ENCODE data around the gene TGFBR3L.

The TGFBR3L gene

DNA sequence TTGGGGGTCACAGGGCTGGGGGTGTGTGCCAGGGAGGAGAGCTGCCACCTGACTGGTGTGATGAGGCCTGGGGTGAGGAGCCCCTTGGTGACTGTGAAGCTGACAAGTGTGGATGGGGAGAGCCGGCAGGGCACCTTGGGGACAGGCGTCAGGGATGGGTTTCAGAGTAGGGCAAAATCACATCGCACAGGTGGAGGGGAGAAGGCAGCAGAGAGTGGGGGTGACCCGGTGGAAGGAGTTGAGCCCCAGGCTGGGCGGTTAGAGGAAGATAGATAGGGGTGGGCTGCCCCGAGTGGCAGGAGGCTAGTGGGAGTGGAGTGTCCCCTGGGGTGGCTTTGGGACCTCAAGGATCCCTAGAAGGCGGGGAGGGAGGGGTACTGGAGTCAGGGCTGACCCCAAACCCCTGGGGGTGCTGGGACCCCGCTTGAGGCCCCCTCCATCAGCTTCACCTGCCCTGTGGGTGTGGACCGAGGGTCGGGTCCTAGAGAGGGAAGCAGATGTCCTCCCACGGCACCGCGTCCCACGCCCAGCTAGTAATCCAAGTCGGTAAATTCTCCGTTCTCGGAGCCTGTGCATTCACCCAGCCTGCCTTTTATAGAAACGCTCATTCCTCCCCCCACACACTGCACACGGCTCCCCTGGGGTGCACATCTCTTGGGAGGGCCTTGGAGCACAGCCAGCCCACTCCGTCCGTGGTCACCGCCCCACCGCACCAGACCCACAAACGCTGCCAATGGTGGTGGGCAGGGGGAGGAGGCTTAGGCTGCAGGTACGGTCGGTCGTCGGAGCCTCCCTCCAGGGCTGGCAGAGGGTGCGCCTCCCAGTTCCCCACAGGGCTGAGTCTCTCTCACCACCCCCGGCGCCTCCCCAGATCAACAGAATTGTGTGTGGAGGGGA is 8.9 kb downstream of the TGFBR3L start:
- H3K4me3 ChIP-seq (ENCODE audit: low read depth, low read length), result no peak overlapping the region
- TF ChIP-seq, protein P1, sequence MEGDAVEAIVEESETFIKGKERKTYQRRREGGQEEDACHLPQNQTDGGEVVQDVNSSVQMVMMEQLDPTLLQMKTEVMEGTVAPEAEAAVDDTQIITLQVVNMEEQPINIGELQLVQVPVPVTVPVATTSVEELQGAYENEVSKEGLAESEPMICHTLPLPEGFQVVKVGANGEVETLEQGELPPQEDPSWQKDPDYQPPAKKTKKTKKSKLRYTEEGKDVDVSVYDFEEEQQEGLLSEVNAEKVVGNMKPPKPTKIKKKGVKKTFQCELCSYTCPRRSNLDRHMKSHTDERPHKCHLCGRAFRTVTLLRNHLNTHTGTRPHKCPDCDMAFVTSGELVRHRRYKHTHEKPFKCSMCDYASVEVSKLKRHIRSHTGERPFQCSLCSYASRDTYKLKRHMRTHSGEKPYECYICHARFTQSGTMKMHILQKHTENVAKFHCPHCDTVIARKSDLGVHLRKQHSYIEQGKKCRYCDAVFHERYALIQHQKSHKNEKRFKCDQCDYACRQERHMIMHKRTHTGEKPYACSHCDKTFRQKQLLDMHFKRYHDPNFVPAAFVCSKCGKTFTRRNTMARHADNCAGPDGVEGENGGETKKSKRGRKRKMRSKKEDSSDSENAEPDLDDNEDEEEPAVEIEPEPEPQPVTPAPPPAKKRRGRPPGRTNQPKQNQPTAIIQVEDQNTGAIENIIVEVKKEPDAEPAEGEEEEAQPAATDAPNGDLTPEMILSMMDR (IDR thresholded peaks at IDR 0.05; ENCODE audit: borderline replicate concordance, insufficient read depth, low read depth, low read length), result no peak

DNA sequence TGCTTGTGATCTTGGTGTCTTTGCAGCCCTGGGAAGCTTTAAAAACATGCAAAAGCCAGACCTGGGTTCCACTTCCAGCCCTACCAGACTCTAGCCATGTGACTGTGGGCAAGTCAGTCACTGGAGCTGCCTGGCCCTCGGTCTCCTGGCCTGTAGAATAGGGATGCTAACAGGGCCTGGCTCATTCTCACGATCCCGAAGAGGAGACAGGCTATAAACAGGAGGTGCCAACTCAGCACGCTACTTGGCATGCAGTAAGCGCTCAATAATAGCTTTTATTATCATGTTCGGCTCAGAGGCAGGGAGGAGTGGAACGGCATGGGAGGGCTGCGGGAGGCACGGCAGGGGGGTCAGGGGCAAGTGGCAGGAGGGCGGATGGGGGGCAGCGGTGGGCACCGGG is 9.6 kb downstream of the TGFBR3L start:
- no peak overlapping the region for H3K4me3 ChIP-seq (ENCODE audit: low read depth, low read length)
- TF ChIP-seq, protein P1 (IDR thresholded peaks at IDR 0.05; ENCODE audit: borderline replicate concordance, insufficient read depth, low read depth, low read length), result no peak

DNA sequence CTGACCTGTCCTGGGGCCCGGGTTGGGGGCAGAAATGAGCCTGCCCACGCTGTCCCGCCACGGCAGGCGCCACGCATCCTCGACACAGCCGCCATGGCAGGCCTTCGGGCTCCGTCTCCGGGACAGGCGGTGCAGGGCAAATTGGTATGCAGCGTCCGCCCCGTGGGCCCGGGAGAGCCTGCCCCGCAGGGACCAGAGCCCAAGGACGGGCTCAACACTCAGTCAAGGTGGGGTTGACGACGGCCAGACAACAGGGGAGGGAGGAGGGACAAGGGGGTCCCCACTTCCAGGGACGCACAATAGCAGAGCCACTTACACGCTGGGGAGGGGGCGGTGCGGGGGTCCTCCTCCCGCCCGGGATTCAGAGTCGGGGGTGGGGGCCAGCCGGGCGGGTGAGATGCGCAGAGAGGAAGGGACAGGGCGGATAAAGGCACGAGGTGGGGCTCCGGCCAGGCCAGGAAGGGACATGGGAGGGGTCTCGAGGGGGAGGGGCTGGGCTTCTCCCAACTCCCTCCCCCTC is 10.1 kb downstream of the TGFBR3L start:
- H3K4me3 ChIP-seq (ENCODE audit: low read depth, low read length), result no peak overlapping the region
- TF ChIP-seq, protein P1 (IDR thresholded peaks at IDR 0.05; ENCODE audit: borderline replicate concordance, insufficient read depth, low read depth, low read length), result no peak

DNA sequence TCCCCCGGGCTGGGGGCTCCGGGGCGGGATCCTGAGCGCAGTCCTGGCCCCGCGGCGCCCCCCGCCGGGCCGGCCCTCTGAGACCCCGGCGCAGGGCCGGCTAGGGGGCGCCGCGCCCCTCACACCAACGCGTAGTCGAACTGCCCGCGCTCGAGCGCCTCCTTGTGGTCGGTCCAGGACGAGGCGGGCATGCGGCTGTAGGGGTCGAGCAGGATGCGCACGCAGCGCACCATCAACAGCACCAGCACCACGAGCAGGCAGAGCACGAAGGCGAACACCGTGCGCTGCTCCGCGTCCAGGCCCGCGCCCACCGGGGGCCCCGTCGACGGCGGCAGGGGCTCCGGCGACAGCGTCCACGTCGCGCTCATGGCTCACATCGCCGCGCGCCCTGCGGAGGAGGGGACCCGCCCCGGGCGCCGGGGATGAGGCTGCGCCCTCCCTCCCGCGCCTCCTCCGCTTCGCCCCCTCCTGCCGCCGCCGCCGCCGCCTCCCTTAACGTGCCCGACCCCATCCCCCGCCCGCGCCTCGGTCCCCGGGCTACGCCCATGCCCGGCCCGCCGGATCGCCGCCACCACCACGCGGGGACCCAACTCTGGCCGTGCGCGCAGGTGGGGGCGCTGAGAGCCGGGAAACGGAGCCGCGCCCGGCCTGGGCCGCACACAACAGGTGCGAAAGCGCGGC is 10.7 kb downstream of the TGFBR3L start:
- H3K4me3 ChIP-seq (ENCODE audit: low read depth, low read length), result no peak overlapping the region
- TF ChIP-seq, protein P1 (IDR thresholded peaks at IDR 0.05; ENCODE audit: borderline replicate concordance, insufficient read depth, low read depth, low read length), result peak; percentile 97

DNA sequence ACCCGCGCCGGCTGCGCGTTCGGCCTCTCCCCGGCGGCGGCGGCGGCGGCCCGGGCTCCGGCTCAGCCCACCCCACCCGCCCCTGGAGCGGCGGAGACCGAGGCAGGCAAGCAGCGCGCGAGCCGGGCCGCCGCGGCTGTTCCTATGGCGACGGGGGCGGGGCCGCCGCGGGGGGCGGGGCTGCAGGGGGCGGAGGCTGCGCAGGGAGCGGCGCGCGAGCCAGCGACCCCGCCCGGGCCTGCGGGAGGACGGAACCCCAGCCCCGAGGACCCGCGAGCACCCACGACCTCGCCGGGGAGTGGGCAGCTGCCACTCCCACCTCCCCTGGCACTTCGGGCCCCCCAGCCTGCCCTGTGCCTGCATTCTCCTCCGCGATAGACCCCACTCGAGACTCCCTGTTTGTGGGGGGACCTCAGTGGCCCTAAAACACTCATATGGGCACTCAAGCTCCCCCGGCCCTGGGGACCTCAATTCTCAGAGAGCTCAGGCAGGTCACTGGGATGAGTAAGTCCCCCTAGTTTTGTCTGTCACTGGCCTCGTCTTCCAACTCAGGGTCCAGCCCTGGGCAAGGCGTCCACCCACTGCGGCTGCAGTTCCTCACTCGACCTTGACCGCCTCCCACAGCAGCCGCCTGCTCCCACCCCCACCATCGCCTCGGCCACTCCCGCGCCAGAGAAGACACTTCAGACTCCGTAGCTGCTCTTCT is 11.5 kb downstream of the TGFBR3L start, which contains the start of gene CTXN1:
Gene CTXN1, minus strand, starts transcription at position 115 of the 706 bp plus-strand sequence. CDS start 597 bp downstream, outside the sequence.
- TF ChIP-seq, protein P1 (IDR thresholded peaks at IDR 0.05; ENCODE audit: borderline replicate concordance, insufficient read depth, low read depth, low read length), result no peak
- no peak within 1 kb of the TSS for H3K4me3 ChIP-seq (ENCODE audit: low read depth, low read length)

DNA sequence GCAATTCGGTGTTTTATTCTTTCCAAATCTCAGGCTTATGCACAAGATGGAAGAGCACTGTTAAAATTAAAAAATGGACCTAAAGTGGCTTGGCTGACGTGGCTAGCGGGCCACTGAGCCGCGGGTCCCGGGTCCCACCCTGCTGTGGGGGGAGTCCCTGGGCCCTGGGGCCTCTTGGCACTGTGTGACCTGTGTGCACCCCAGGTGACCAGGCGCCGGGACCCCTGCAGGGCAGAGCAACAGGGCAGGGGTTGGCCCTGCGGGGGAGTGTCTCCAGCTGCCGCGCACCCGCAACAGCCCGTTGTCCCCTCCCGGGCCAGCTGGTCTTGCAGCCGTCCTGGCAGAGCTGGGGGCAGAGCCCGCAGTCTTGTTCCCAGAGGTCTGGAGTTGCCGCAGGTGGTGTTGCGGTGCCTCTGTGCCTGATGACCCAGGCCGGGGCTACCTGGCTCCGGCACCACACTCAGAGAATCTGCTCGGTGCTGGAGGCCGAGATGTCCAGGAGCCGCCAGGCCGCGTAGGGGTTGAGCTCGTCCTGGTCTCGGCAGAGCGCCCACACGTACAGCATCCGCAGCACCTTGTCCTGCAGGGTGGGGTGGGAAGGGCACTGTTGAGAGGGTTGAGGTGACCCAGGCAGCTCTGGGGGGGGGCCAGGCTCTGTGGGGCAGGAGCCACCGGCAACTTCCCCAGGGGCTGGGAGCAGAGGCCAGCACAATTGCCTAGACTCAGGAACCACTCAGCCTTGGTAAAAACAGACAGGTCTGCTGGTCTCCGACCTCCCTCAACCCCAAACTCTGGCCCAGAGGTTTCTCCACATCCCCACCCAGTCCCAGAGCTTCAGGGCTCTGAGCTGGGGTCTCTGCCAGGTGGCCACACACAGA is 12.3 kb downstream of the TGFBR3L start:
- TF ChIP-seq, protein P1 (IDR thresholded peaks at IDR 0.05; ENCODE audit: borderline replicate concordance, insufficient read depth, low read depth, low read length), result no peak
- H3K4me3 ChIP-seq (ENCODE audit: low read depth, low read length), result no peak overlapping the region
